H9 (cell line): Measurements from ENCODE around the gene PGM1. TPM values are rescaled to one million over a fixed set of nuclear protein-coding genes. Genes with fewer than 3 reads are reported as not detected.

ENCODE experiments used
- DNase-seq: peaks from one replicate; pipeline ENCODE4 v3.0.0-alpha.2; 2017
- H2AFZ ChIP-seq: one replicate; pipeline ENCODE4 v1.6.1; 2013; ENCODE audit warnings: mild to moderate bottlenecking, low read length, control low read depth, moderate library complexity
- H2AK5ac ChIP-seq: 2 replicates; pipeline ENCODE4 v1.6.1; 2013; ENCODE audit warnings: low read length, control low read depth, mixed read lengths; ENCODE audit not compliant: insufficient read length
- H2BK120ac ChIP-seq: one replicate; pipeline ENCODE4 v1.6.1; 2013; ENCODE audit warnings: low read depth, mild to moderate bottlenecking, low read length, control low read depth, inconsistent platforms; ENCODE audit not compliant: poor library complexity, severe bottlenecking
- H2BK12ac ChIP-seq: 2 replicates; pipeline ENCODE4 v1.6.1; 2013; ENCODE audit warnings: low read length, control low read depth, mixed read lengths, low read depth; ENCODE audit not compliant: insufficient read length
- H2BK15ac ChIP-seq: 2 replicates; pipeline ENCODE4 v1.6.1; 2013; ENCODE audit warnings: low read depth, low read length, control low read depth
- H2BK20ac ChIP-seq: one replicate; pipeline ENCODE4 v1.6.1; 2013; ENCODE audit warnings: low read depth, mild to moderate bottlenecking, low read length, control low read depth, inconsistent platforms; ENCODE audit not compliant: poor library complexity, severe bottlenecking
- H2BK5ac ChIP-seq: 2 replicates; pipeline ENCODE4 v1.6.1; 2013; ENCODE audit warnings: low read length, control low read depth, mixed read lengths; ENCODE audit not compliant: insufficient read length
- H3K14ac ChIP-seq: 2 replicates; pipeline ENCODE4 v1.6.1; 2013; ENCODE audit warnings: low read length, control low read depth; ENCODE audit not compliant: insufficient read depth
- H3K18ac ChIP-seq: 2 replicates; pipeline ENCODE4 v1.6.1; 2013; ENCODE audit warnings: low read depth, mild to moderate bottlenecking, mixed read lengths, low read length, control low read depth; ENCODE audit not compliant: insufficient read length
- H3K23ac ChIP-seq: 2 replicates; pipeline ENCODE4 v1.6.1; 2013; ENCODE audit warnings: low read length, control low read depth, mixed read lengths, low read depth; ENCODE audit not compliant: insufficient read length
- H3K23me2 ChIP-seq: 2 replicates; pipeline ENCODE4 v1.6.1; 2013; ENCODE audit warnings: low read depth, mild to moderate bottlenecking, mixed read lengths, low read length, control low read depth; ENCODE audit not compliant: insufficient read length, poor library complexity, severe bottlenecking
- H3K27ac ChIP-seq: 2 replicates; pipeline ENCODE4 v1.5.1; 2013; ENCODE audit warnings: low read length, control low read depth, mixed read lengths, low read depth; ENCODE audit not compliant: insufficient read length
- H3K27me3 ChIP-seq: 2 replicates; pipeline ENCODE4 v1.6.1; 2013; ENCODE audit warnings: low read length, control low read depth, inconsistent platforms; ENCODE audit not compliant: insufficient read depth
- H3K4ac ChIP-seq: 2 replicates; pipeline ENCODE4 v1.6.1; 2013; ENCODE audit warnings: low read depth, mild to moderate bottlenecking, control low read depth, inconsistent platforms, low read length, moderate library complexity
- H3K4me1 ChIP-seq: 2 replicates; pipeline ENCODE4 v1.6.1; 2013; ENCODE audit warnings: low read length, control low read depth, inconsistent platforms; ENCODE audit not compliant: insufficient read depth
- H3K4me2 ChIP-seq: 2 replicates; pipeline ENCODE4 v1.6.1; 2013; ENCODE audit warnings: low read length, control low read depth, mixed read lengths; ENCODE audit not compliant: insufficient read length, insufficient read depth
- H3K56ac ChIP-seq: 2 replicates; pipeline ENCODE4 v1.6.1; 2013; ENCODE audit warnings: low read depth, mild to moderate bottlenecking, mixed read lengths, low read length, control low read depth; ENCODE audit not compliant: insufficient read length
- H3K79me1 ChIP-seq: 2 replicates; pipeline ENCODE4 v1.6.1; 2013; ENCODE audit warnings: low read depth, mild to moderate bottlenecking, moderate library complexity, low read length, control low read depth, inconsistent platforms; ENCODE audit not compliant: insufficient read depth, poor library complexity, severe bottlenecking
- H3K79me2 ChIP-seq: 2 replicates; pipeline ENCODE4 v1.6.1; 2013; ENCODE audit warnings: low read length, control low read depth, inconsistent platforms; ENCODE audit not compliant: insufficient read depth
- H3K9ac ChIP-seq: 2 replicates; pipeline ENCODE4 v1.6.1; 2013; ENCODE audit warnings: low read length, control low read depth, mixed read lengths; ENCODE audit not compliant: insufficient read length; ENCODE audit errors: extremely low read depth
- H3K9me3 ChIP-seq: one replicate; pipeline ENCODE4 v1.6.1; 2013; ENCODE audit warnings: low read depth, low read length, inconsistent platforms; ENCODE audit not compliant: control insufficient read depth
- H3T11ph ChIP-seq: one replicate; pipeline ENCODE4 v1.6.1; 2013; ENCODE audit warnings: mild to moderate bottlenecking, low read length, control low read depth, inconsistent platforms
- H4K20me1 ChIP-seq: one replicate; pipeline ENCODE4 v1.6.1; 2013; ENCODE audit not compliant: control insufficient read depth, insufficient read length, insufficient read depth
- H4K5ac ChIP-seq: 2 replicates; pipeline ENCODE4 v1.6.1; 2013; ENCODE audit warnings: low read depth, mild to moderate bottlenecking, mixed read lengths, low read length, control low read depth; ENCODE audit not compliant: insufficient read length
- H4K8ac ChIP-seq: replicated peaks from 2 replicates; pipeline ENCODE4 v1.6.1; 2013; ENCODE audit warnings: low read length, control low read depth, mixed read lengths, low read depth; ENCODE audit not compliant: insufficient read length
- H4K91ac ChIP-seq: 2 replicates; pipeline ENCODE4 v1.6.1; 2013; ENCODE audit warnings: low read depth, mild to moderate bottlenecking, moderate library complexity, mixed read lengths, low read length, control low read depth; ENCODE audit not compliant: insufficient read length
- H3K27ac Mint-ChIP-seq, 3 experiments: 2 replicates in 2 of 3; 3 replicates in 1 of 3; pipeline ENCODE4 v1.8.0; 2020 to 2021; ENCODE audit warnings: mixed read lengths in 3 of 3, mild to moderate bottlenecking in 1 of 3, moderate library complexity in 1 of 3
- H3K27me3 Mint-ChIP-seq: 2 replicates; pipeline ENCODE4 v1.8.0; 2021; ENCODE audit warnings: low read depth, mild to moderate bottlenecking, moderate library complexity, mixed read lengths
- H3K36me3 Mint-ChIP-seq, 3 experiments: 2 replicates in 2 of 3; 3 replicates in 1 of 3; pipeline ENCODE4 v1.8.0; 2020 to 2021; ENCODE audit warnings: low read depth in 3 of 3, mixed read lengths in 3 of 3; ENCODE audit not compliant: insufficient read depth in 1 of 3
- H3K4me1 Mint-ChIP-seq, 2 experiments: 2 replicates each; pipeline ENCODE4 v1.8.0; 2020; ENCODE audit warnings: mixed read lengths in 2 of 2
- H3K4me3 Mint-ChIP-seq, 2 experiments: 2 replicates in 1 of 2; 3 replicates in 1 of 2; pipeline ENCODE4 v1.8.0; 2020 to 2021; ENCODE audit warnings: mild to moderate bottlenecking in 2 of 2, mixed read lengths in 2 of 2, moderate library complexity in 1 of 2
- H3K9me3 Mint-ChIP-seq, 2 experiments: 2 replicates in 1 of 2; 3 replicates in 1 of 2; pipeline ENCODE4 v1.8.0; 2020; ENCODE audit warnings: mild to moderate bottlenecking in 2 of 2, mixed read lengths in 2 of 2, moderate library complexity in 1 of 2
- WGBS: extraction: QIAGEN DNeasy Blood & Tissue Kit; methylation state at CpG from one replicate; pipeline ENCODE4 v1.1.7; 2013; ENCODE audit warnings: missing lambda C conversion rate, low lambda C conversion rate, mixed read lengths; ENCODE audit not compliant: insufficient read length; ENCODE audit errors: extremely low coverage; 5-methylcytosine and 5-hydroxymethylcytosine counted together
- total RNA-seq: library from RNA; stranded (reverse); gene quantifications from 2 replicates; pipeline ENCODE4 v1.2.1, GENCODE V29; 2021
- TF ChIP-seq, protein P1 (sequence below): fragments of 200-600 bp; sonication (generic); conservative IDR thresholded peaks from 3 replicates; pipeline ENCODE4 v1.8.0; 2021; ENCODE audit warnings: antibody characterized with exemption, mild to moderate bottlenecking

The PGM1 gene
- total RNA-seq, 1 experiment from 2014 or later: 56.4 TPM

DNA sequence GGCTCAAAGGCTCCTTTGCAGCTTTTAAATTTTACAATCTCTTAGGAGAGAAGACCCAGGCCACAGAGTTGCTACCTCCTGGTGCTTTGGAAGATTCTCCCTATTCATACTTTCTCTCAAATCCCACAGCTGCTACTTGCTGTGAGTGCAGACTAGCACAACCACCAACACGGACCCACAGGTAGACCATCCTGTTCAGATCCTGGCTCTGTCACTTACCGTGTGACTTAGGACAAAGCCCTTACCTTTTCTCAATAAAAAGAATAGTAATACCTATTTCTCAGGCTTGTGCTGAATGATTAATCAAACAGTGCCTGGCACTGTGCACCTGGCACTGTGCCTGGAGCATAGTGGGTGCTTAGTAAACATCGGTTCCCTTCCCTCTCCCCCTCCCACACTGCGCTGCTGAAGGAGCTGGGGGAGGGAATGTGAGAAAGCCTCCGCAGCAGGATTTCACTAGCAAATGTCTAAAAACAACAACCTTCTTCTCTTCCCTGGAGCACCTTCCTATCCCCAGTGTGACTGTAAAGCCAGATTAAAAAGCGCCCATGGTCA, 81.7 kb downstream of the PGM1 start:
- H3K9me3 Mint-ChIP-seq: peaks cover 7 to 9% of the 10 kb centered on the region in 2 experiments; a peak in 4 of 5 replicates
- peaks cover 2% of the 10 kb centered on the region for H3K27me3 Mint-ChIP-seq
- H3K27ac ChIP-seq: no peak overlapping the region
- no peaks in the 10 kb centered on the region for H3K9me3 ChIP-seq
- no peak overlapping the region for H3K23ac ChIP-seq
- TF ChIP-seq, protein P1, sequence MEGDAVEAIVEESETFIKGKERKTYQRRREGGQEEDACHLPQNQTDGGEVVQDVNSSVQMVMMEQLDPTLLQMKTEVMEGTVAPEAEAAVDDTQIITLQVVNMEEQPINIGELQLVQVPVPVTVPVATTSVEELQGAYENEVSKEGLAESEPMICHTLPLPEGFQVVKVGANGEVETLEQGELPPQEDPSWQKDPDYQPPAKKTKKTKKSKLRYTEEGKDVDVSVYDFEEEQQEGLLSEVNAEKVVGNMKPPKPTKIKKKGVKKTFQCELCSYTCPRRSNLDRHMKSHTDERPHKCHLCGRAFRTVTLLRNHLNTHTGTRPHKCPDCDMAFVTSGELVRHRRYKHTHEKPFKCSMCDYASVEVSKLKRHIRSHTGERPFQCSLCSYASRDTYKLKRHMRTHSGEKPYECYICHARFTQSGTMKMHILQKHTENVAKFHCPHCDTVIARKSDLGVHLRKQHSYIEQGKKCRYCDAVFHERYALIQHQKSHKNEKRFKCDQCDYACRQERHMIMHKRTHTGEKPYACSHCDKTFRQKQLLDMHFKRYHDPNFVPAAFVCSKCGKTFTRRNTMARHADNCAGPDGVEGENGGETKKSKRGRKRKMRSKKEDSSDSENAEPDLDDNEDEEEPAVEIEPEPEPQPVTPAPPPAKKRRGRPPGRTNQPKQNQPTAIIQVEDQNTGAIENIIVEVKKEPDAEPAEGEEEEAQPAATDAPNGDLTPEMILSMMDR: no peak
- H3K36me3 Mint-ChIP-seq: peaks cover 0 to 16% (median 2%) of the 10 kb centered on the region in 3 experiments; a peak in 3 of 7 replicates
- H3T11ph ChIP-seq: no peak overlapping the region
- H3K14ac ChIP-seq: no peak overlapping the region
- H3K18ac ChIP-seq: no peak overlapping the region
- H2BK5ac ChIP-seq: no peak overlapping the region
- no peak overlapping the region for H2BK12ac ChIP-seq
- no peak overlapping the region for H3K4me2 ChIP-seq
- H2BK15ac ChIP-seq: no peak overlapping the region
- no peak overlapping the region for H3K56ac ChIP-seq
- H4K20me1 ChIP-seq: no peaks in the 10 kb centered on the region
- H3K27ac Mint-ChIP-seq: peak overlapping the region in 1 of 3 experiments; percentile 44; a peak in 2 of 7 replicates
- no peak overlapping the region for H4K91ac ChIP-seq
- DNase-seq: no peak
- peaks cover 17 to 20% of the 10 kb centered on the region in 2 experiments for H3K4me1 Mint-ChIP-seq
- H2AFZ ChIP-seq: no peak overlapping the region
- H3K79me1 ChIP-seq: no peaks in the 10 kb centered on the region
- no peaks in the 10 kb centered on the region for H3K23me2 ChIP-seq
- no peak overlapping the region for H3K4me3 Mint-ChIP-seq
- H4K5ac ChIP-seq: no peak overlapping the region
- no peak overlapping the region for H4K8ac ChIP-seq
- WGBS: no CpG with 5 or more reads among the region's 6 CpGs
- no peaks in the 10 kb centered on the region for H3K79me2 ChIP-seq
- H3K27me3 ChIP-seq: no peaks in the 10 kb centered on the region
- H3K4ac ChIP-seq: no peak overlapping the region
- H2AK5ac ChIP-seq: no peak overlapping the region
- no peaks in the 10 kb centered on the region for H3K4me1 ChIP-seq
- H2BK120ac ChIP-seq: no peak overlapping the region
- no peak overlapping the region for H2BK20ac ChIP-seq
- H3K9ac ChIP-seq: no peak overlapping the region
